ENCODE results near the gene ZAP70. TPM values are rescaled to one million over a fixed set of nuclear protein-coding genes. Genes with fewer than 3 reads are reported as not detected.

The ZAP70 gene
- polyA plus RNA-seq, 4 donors, result 1.2 to 2.2 (median 1.7) TPM

DNA sequence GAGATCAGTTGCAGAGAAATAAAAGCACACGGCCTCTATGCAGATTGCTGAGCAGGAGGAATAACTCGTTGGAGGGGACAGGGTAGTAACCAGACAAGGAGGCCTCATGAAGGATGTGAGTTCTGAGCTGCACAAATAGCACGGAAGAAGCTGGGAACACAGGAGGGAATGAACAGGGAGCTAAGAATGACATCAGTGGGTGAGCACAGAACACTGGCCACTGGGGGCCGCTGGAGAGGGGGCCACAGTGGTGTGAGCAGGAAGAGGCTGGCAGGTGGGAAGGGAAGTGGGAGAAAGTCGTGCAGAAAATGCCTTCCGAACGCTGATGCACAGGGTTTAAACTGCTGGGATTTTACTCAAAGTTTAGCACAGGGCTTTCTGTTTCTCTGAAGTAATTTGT lies 61.0 kb downstream of the ZAP70 start:
- DNase-seq (ENCODE audit: low read depth in 4 of 4, low spot score in 3 of 4), result no peak

DNA sequence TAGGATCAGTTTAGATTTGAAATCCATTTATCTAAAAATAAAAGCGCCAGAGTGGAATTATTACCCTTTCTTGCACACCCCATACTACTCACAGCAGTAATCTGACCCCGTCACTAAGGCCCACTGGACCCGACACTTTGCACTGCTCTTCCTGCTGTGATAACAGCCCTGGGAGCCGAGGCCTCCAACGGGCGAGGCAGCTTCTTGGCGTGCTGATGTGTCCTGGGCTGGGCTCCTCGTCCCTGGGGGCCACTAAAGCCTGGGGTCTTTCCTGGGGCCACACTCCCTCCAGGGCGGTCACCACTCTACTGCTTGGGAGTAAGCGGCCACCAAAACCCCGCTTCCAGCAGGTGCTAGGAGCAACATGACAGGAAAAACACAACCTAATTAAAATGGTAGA lies 61.7 kb downstream of the ZAP70 start:
- DNase-seq (ENCODE audit: low read depth in 4 of 4, low spot score in 3 of 4), result no peak

DNA sequence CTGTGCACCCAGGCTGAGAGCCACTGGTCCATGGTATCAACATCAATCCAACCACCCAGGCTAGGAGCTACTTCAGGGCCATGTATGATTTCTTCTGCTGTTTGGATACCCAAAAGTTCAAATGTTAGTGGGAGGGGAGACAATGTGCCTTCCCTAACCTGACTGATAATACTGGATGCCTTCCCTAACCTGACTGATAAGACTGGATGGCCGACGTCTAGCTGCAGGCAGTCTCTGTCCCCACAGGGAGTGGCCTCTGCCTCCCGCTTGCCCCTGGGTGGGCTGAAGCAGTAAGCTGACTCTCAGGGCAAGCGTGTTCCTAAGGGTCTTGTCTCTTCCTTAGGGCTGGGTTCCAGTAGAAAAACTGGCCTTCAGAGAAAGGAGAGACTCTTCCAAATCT lies 65.8 kb downstream of the ZAP70 start:
- DNase-seq (ENCODE audit: low read depth in 4 of 4, low spot score in 3 of 4), result no peak

DNA sequence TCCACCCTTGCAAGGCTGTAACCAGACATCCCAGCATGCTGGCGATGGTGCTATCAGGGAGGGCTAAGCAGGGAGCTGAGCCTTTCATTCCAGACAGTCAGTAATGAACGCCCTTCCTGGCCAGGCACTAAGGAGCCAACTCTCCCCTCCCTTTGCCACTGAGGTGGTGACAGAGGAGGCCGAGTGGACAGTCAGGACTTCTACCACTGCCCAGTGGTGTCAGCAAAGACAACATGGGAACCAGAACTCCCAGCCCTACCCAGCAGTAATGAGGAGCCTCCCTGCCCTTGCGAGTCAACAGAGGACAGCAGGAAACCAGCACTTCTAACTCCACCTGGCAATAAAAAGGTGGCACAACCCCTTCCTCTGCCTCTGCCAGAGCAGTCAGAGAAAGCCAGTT lies 68.6 kb downstream of the ZAP70 start:
- DNase-seq (ENCODE audit: low read depth in 4 of 4, low spot score in 3 of 4), result no peak

DNA sequence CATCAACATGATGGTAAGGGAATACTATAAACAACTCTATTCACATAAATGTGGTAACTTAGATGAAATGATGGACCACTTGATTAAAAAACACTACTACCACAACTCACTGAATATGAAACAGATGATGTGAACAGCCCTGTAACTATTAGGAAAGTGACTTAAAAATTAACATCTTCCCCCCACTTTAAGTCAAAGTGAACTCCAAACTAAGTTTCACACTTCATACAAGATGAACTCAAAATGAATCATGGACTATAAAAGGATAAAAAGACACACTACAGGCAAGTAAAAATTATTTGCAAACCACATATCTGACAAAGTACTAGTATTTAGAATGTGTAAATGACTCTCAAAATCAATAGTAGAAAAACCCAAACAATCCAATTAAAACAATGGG lies 71.6 kb downstream of the ZAP70 start:
- DNase-seq (ENCODE audit: low read depth in 4 of 4, low spot score in 3 of 4), result no peak

DNA sequence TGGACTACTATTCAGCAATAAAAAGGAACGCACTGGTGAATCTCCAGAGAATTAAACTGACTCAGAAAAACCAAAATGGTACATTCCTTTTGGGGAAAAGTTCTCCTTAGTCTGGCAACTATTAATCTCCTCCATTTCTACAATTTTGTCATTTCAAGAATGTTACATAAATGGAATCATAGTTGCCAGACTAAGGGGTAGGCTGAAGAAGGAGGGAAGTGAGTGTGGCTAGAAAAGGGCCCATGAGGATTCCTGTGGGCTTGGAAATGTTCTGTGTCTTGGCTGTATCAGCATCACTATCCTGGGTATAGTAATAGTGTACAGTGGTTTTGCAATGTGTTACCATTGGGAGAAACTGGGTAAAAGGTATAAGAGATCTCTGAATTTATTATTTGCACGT lies 72.4 kb downstream of the ZAP70 start:
- DNase-seq (ENCODE audit: low read depth in 4 of 4, low spot score in 3 of 4), result no peak

DNA sequence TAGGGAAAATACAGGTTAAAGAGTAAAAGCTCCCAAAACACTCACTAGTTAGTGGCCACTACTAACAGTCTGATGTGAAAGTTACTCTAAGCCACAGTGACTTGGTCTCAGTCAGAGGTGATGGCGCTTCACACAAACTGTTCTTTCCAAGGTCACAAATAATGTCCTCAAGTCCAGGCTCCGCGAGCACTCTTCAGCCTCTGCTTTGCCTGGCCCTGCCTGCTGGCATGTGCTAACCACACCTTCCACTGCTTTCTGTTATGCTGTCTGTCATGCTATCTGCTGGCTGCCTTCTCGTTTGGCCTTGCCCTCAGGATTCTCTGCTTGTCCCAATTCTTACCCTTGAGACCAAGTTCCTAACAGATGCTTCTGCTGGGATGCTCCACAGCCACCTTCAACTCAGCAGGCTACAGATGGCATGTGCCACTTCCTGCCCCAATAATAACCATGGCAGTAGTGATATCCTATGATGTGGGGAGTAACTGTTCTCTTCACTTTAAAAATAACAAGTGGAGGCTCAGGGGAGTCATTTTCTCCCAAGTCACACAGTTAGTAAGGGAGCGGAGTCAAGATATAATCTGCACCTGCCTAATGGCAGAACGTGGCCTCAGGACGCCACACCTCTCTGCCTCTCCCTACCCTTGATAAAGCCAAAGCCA lies 75.7 kb downstream of the ZAP70 start:
- DNase-seq (ENCODE audit: low read depth in 4 of 4, low spot score in 3 of 4), result no peak

Other genes starting within 250 kb of the ZAP70 start
- 10 to 100 TPM; 12.2 to 21.5 (median 20.5) TPM for gene ANKRD36B, start 123.7 kb upstream of the ZAP70 start, polyA plus RNA-seq (ENCODE audit: insufficient read length in 4 of 4)
- 100 to 1,000 TPM; 174 to 223 (median 199) TPM for gene COX5B, start 67.5 kb upstream of the ZAP70 start, polyA plus RNA-seq (ENCODE audit: insufficient read length in 4 of 4)
- 10 to 100 TPM; 57.5 to 68.9 (median 60.9) TPM for gene ACTR1B, start 49.5 kb upstream of the ZAP70 start, polyA plus RNA-seq (ENCODE audit: insufficient read length in 4 of 4)
- gene C2orf92, start 43.9 kb upstream of the ZAP70 start, polyA plus RNA-seq (ENCODE audit: insufficient read length in 4 of 4), result 10 to 100 TPM in 1 of 4 donors, 1 to 10 TPM in 3; 6.3 to 13.5 (median 9.1) TPM